Measurements from ENCODE around the gene SLC39A8.
"Not testable (repeated sequence)": the region's sequence is repeated elsewhere in the genome, so short reads cannot be mapped to it uniquely, and the experiment has no call there.

Gene SLC39A8

DNA sequence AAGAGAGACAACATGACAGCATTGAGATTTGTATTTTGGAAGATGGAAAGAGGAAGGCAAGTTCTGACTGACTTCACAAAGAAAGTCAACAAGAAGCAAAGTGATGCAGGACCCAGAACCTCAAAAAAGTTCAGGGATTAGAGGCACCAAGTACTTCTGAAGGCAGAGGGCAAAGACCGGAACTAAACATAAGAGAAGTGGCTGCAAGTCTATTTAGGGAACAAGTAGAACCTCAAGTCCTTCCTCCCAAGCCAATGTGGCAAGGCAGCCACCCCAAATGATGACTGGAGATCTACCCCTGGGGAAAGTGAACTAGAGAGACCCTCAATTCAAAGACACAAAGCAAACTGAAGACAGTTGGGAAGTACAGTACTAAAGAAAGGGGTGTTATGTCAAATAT is 46.6 kb downstream of the SLC39A8 start:
- no peak for DNase-seq

GRCh38 chr4:102295153-102295862 is 50.0 kb downstream of the SLC39A8 start:
- no peak for DNase-seq

- DNase-seq = no peak
Observed at GRCh38 chr4:102288497-102288896, 56.8 kb downstream of the SLC39A8 start.

GRCh38 chr4:102285831-102286230 is 59.5 kb downstream of the SLC39A8 start:
- DNase-seq = no peak

- DNase-seq = no peak
Observed at GRCh38 chr4:102281171-102281839, 64.0 kb downstream of the SLC39A8 start.

GRCh38 chr4:102273317-102273716 is 72.0 kb downstream of the SLC39A8 start:
- DNase-seq = not testable (repeated sequence)

- no peak for DNase-seq
Observed at GRCh38 chr4:102272318-102272717, 73.0 kb downstream of the SLC39A8 start.

- DNase-seq = no peak
Observed at GRCh38 chr4:102268355-102268754, 76.9 kb downstream of the SLC39A8 start.

DNA sequence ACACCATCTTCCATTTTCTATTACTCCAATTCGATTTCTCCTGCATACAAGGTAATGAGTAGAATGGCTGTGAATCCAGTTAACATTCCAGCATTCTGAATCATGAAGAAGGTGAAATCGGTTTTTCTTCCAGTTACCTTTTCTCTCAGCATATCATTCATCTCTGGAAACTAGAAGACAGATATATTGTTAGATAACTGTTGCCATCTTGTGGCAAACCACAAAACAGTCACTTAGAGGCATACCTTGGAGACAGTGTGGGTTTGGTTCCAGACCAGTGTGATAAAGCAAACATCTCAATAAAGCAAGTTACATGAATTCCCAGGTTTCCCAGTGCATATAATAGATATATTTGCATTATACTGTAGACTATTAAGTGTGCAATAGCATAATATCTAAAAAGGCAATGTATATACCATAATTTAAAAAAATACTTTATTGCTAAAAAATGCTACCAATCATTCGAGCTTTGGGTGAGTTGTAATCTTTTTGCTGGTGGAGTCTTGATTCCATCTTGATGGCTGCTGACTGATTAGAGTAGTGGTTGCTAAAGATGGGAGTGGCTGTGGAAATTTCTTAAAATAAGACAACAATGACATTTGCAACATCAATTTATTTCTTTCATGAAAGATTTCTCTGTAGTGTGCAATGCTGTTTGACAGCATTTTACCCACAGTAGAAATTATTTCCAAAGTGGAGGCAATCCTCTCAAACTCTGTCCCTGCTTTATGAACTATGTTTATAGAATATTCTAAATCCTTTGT is 82.1 kb downstream of the SLC39A8 start:
- peak; percentile 6 for DNase-seq

DNA sequence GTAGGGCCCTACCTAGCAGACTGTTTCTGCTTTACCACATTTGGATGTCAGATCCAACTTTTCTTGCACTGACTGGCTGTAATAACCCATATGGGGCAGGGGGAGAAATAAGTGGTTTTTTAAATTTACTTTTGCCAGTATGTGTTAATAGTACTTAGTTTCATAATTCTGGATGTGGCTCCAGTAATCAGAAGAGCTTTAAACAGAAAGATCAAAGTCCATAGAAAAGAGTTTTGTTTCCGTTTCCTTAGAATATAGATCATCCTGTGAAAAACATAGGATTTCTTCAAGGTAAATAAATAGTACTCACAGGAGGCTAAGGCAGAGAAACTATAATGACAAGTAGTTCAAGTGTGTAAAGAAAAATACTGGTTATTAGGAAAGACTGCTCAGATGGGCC is 85.6 kb downstream of the SLC39A8 start:
- DNase-seq = no peak

DNA sequence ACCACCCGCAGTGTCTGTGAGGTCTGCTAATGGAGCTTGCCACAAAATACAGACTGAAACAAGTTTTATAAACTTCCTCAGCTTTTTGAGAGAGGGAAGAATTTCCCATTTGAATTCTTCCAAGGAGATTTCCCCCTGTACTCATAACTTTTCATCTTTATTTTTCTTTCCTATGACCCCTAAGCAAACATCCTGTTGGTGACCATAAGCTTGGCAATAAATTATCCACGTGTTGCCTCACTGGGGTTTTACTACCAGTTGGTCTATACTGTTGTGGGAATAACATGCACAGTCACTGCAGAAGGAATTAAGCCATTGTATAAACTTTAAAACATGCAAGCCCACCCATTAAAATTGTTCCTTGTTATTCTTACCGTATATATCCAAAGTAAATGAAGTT is 86.2 kb downstream of the SLC39A8 start:
- no peak for DNase-seq

GRCh38 chr4:102256321-102256720 is 89.0 kb downstream of the SLC39A8 start:
- DNase-seq = no peak

DNA sequence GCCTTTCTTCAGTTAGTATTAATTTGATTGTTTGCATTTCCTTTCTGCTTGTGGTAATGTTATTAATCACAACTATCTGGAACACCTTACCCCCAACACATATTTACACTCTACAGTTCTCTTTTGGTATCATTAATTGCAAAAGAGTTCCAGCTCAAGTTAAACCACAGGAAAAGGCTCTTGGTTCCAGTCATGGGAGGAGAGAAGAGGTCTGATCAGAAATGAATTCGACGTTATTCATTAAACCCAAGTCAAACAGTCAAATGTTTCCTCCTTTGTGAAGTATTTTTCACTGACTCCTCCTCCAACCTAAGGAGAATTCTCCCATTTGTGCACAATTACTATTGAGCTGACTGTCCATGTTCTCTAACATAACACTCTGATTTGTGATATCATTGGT is 91.4 kb downstream of the SLC39A8 start:
- no peak for DNase-seq

DNA sequence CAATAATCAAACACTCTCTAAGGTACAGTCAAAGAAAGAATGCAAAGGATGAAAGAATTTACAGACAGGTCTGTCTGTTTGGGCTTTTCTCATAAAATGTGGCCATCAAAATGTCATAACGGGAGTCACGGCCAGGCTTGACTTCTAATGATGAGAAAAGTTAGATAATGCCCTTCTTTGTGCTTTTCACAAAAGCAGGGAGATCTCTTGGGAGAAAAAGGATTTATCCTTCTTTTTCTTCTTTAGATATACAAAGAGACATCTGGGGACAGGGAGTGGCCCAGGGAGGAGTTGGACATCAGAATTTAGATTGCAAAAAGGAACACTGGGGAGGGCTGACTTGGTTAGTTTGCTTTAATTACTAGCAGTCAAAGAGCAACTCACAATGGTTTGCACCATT is 93.1 kb downstream of the SLC39A8 start:
- no peak for DNase-seq

- no peak for DNase-seq
Observed at GRCh38 chr4:102250341-102250740, 94.9 kb downstream of the SLC39A8 start.

- no peak for DNase-seq
Observed at GRCh38 chr4:102247041-102247440, 98.2 kb downstream of the SLC39A8 start.

DNA sequence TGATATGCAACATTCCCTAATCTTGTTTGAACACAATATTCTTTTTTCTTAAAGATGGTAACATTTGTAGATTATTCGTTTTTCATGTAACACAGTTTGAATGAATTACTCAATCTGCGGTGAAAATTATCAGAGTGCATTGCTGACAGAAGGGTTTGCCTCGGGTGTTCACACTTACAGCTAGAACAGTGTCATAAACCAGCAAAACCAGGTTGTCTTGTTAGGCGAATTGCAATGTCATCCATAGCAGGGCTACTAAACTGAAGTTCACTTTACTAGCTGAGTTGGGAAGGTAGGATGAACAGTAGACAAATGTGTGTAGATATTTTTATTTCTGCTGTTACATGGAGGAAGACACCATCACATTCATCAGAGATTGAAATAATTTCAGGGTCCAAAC is 98.9 kb downstream of the SLC39A8 start:
- no peak for DNase-seq

DNA sequence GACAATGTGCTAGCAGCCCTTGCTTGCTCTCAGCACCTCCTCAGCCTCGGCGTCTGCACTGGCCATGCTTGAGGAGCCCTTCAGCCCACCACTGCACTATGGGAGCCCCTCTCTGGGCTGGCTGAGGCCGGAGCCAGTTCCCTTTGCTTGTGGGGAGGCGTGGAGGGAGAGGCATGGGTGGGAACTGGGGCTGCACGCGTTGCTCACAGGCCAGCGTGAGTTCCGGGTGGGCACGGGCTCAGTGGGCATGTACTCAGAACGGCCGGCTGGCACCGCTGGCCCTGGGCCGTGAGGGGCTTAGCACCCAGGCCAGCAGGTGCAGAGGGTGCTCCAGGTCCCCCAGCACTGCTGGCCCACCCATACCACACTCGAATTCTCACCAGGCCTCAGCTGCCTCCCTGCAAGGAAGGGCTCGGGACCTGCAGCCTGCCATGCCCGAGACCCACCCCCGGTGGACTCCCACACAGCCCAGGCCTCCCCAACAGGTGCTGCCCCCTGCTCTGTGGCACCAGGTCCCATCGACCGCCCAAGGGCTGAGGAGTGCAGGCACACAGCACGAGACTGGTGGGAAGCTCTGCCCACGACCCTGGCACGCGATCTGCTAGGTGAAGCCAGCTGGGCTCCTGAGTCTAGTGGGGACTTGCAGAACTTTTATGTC is 100.3 kb downstream of the SLC39A8 start:
- no peak for DNase-seq

GRCh38 chr4:102243296-102243695 is 102.0 kb downstream of the SLC39A8 start:
- not testable (repeated sequence) for DNase-seq

DNA sequence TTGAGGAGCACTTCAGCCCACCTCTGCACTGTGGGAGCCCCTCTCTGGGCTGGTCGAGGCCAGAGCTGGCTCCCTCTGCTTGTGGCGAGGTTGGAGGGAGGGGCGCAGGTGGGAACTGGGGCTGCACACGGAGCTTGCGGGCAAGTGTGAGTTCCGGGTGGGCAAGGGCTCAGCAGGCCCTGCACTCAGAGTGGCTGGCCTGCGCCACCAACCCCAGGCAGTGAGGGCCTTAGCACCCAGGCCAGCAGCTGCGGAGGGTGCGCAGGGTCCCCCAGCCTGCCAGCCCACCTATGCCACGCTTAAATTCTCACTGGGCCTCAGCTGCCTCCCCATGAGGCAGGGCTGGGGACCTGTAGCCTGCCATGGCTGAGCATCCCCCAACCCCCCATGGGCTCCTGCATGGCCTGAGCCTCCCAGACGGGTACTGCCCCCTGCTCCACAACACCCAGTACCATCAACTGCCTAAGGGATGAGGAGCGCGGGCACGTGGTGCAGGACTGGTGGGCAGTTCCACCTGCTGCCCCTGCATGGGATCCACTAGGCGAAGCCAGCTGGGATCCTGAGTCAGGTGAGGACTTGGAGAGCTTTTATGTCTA is 110.9 kb downstream of the SLC39A8 start:
- no peak for DNase-seq

DNA sequence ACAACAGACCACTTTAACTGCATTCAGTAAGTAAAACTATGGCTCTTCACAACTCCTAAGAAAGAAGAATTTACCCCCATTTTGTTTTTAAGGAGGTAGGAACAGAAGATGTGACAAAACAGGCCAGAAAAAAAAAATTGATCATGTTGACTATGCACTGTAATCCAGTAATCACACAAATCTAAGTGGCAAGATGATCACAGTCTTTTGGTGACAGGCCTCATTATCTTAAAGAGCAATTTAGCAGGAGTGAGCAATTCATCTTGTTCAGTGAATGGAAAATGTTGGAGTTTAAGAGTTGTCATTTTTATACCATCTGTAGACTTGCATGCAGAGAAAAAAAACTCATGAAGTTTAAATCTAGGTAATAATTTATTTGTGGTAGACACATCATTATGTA is 115.1 kb downstream of the SLC39A8 start:
- DNase-seq = no peak

- DNase-seq = no peak
Observed at GRCh38 chr4:102227388-102227787, 117.9 kb downstream of the SLC39A8 start.

DNA sequence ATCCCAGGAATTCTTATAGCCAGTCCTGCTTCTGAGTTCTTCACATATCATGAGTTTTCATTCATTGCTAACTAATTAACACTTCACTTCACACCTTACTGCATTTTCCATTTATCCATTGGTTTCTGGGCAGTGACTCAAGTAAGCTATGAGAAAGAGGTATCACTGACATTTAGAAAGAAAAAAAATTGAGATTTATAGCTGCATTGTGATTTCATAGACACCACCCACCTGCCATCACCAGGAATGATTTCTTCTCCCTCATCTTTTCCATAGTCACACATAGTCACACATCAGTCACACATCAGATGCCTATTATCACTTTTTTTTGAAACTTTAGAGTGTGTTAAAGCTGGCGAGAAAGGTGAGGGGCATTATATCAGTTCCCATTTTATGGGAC is 121.8 kb downstream of the SLC39A8 start:
- no peak for DNase-seq

Measured in NCI-H510A (cell line).